Measurements from ENCODE around the gene DKC1. TPM values are rescaled to one million over a fixed set of nuclear protein-coding genes. Genes with fewer than 3 reads are reported as not detected.

The DKC1 gene
- total RNA-seq, 1 experiment from 2014 or later: 158 TPM

DNA sequence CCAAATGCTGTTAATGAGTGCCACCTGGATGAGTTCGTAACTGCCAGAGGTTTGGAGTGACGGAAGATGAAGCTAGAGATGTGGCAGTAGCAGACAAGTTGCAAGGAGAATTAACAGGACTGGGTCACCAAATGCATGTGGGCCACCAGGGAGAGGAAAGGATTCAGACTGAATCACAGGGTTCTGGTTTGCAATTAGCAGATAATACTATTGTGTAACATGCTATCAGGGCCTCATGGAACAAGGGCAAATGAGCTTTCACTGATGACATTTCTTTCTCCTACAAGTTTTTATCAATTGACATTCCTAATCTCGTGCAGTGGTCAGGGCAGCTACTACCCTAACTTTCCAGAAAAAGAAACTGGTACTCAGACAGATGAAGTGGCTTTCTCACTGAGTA is 33.2 kb upstream of the DKC1 start:
- ChIA-PET POLR2A (ENCODE audit: low non-redundant PET) (no interaction called here), CTCF (interaction anchor here (1.7 kb wide), 1 partner anchor 19 kb away, joined by 8 read pairs; no protein-coding TSS in a partner anchor)
- TF ChIP-seq, protein P1, sequence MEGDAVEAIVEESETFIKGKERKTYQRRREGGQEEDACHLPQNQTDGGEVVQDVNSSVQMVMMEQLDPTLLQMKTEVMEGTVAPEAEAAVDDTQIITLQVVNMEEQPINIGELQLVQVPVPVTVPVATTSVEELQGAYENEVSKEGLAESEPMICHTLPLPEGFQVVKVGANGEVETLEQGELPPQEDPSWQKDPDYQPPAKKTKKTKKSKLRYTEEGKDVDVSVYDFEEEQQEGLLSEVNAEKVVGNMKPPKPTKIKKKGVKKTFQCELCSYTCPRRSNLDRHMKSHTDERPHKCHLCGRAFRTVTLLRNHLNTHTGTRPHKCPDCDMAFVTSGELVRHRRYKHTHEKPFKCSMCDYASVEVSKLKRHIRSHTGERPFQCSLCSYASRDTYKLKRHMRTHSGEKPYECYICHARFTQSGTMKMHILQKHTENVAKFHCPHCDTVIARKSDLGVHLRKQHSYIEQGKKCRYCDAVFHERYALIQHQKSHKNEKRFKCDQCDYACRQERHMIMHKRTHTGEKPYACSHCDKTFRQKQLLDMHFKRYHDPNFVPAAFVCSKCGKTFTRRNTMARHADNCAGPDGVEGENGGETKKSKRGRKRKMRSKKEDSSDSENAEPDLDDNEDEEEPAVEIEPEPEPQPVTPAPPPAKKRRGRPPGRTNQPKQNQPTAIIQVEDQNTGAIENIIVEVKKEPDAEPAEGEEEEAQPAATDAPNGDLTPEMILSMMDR (conservative IDR thresholded peaks at IDR 0.05; ENCODE audit: low read depth, low read length): no peak
- TF ChIP-seq EZH2 (IDR thresholded peaks at IDR 0.05; ENCODE audit: borderline replicate concordance, low read depth, low read length, poor library complexity, severe bottlenecking): no peak
- Histone ChIP-seq H3K4me1 (ENCODE audit: insufficient read depth, low read length, poor library complexity, severe bottlenecking) (no peaks in the 10 kb centered on the region), H3K27ac (ENCODE audit: low read depth, low read length, poor library complexity, severe bottlenecking) (no peak overlapping the region), H3K27me3 (replicated peaks; ENCODE audit: insufficient read depth, low read depth, low read length, poor library complexity) (no peaks in the 10 kb centered on the region), H3K36me3 (ENCODE audit: insufficient read depth, low read length, poor library complexity, severe bottlenecking) (no peaks in the 10 kb centered on the region), H3K9me3 (ENCODE audit: low read depth, low read length, poor library complexity, severe bottlenecking) (no peaks in the 10 kb centered on the region), H3K4me3 (ENCODE audit: low read depth, low read length, poor library complexity, severe bottlenecking) (no peak overlapping the region)
- no TSS peak for BruUV-seq (replicated peaks)
- intact Hi-C loops (cut with micrococcal nuclease; ENCODE audit: unreplicated experiment): loop anchor here (10.0 kb wide), 1 partner anchor 115 kb away; the partner anchor contains the start of gene CTAG1B
- DNase-seq (ENCODE audit: low spot score): no peak

DNA sequence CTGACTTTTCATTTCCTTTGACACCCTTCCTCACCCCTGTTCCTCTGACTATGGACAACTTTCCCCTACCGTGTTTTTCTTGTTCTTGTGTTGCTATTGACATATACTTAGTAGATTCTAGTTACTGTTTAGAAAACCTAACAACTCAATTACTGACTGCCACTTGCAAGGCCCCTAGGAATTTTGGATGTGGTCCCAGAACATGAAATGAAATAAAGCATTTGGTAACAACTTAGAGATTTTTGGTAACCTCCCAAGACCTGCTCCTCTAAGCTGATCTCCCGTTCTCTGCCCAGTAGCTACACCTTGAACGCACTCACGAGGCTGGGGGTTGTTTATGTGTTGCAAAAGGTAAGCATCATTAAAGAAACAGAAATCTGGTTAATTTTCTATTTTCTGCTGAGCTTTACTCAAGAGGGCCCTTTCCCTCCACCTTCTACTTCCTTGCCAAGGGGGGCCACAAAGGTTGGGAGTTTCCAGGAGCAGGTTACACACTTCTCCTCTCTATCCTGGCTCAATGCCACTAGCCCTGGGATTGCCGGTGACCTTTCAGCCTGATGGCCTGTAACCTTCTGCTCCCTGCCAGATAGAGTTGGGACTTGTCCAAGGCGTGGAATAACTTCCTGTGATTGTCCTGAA is 32.3 kb upstream of the DKC1 start:
- peak; percentile 18 for DNase-seq (ENCODE audit: low spot score)
- H3K27ac ChIP-seq (ENCODE audit: low read depth, low read length, poor library complexity, severe bottlenecking): no peak overlapping the region
- no peak overlapping the region for H3K4me3 ChIP-seq (ENCODE audit: low read depth, low read length, poor library complexity, severe bottlenecking)
- no peaks in the 10 kb centered on the region for H3K27me3 ChIP-seq (replicated peaks; ENCODE audit: insufficient read depth, low read depth, low read length, poor library complexity)
- no peaks in the 10 kb centered on the region for H3K9me3 ChIP-seq (ENCODE audit: low read depth, low read length, poor library complexity, severe bottlenecking)
- no peaks in the 10 kb centered on the region for H3K36me3 ChIP-seq (ENCODE audit: insufficient read depth, low read length, poor library complexity, severe bottlenecking)
- ChIA-PET CTCF (no interaction called here), POLR2A (ENCODE audit: low non-redundant PET) (no interaction called here)
- H3K4me1 ChIP-seq (ENCODE audit: insufficient read depth, low read length, poor library complexity, severe bottlenecking): no peaks in the 10 kb centered on the region
- BruUV-seq (replicated peaks): no TSS peak
- no peak for TF ChIP-seq EZH2 (IDR thresholded peaks at IDR 0.05; ENCODE audit: borderline replicate concordance, low read depth, low read length, poor library complexity, severe bottlenecking)
- TF ChIP-seq, protein P1 (conservative IDR thresholded peaks at IDR 0.05; ENCODE audit: low read depth, low read length): no peak
- intact Hi-C loops (cut with micrococcal nuclease; ENCODE audit: unreplicated experiment): no loop called here

DNA sequence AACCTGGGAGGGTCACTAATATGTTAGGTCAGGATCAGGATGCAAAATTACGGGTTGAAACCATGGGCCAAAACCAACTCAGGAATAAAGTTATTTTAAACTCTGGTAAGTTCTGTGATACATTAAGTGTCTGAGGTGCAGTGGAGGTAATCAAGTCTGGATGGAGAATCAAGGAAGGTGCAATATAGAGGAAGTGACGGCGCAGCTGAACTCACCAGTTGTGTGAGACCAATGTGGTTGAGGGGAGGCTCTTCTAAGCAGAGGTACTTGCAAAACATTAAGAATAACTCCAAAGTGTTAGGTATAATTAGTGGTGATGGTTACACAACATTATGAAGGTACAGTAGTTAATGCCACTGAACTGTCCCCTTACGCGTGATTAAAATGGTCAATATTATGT is 31.5 kb upstream of the DKC1 start:
- Histone ChIP-seq H3K27me3 (replicated peaks; ENCODE audit: insufficient read depth, low read depth, low read length, poor library complexity) (no peaks in the 10 kb centered on the region), H3K4me1 (ENCODE audit: insufficient read depth, low read length, poor library complexity, severe bottlenecking) (no peaks in the 10 kb centered on the region), H3K36me3 (ENCODE audit: insufficient read depth, low read length, poor library complexity, severe bottlenecking) (no peaks in the 10 kb centered on the region), H3K27ac (ENCODE audit: low read depth, low read length, poor library complexity, severe bottlenecking) (no peak overlapping the region), H3K4me3 (ENCODE audit: low read depth, low read length, poor library complexity, severe bottlenecking) (no peak overlapping the region), H3K9me3 (ENCODE audit: low read depth, low read length, poor library complexity, severe bottlenecking) (no peaks in the 10 kb centered on the region)
- TF ChIP-seq EZH2 (IDR thresholded peaks at IDR 0.05; ENCODE audit: borderline replicate concordance, low read depth, low read length, poor library complexity, severe bottlenecking): no peak
- TF ChIP-seq, protein P1 (conservative IDR thresholded peaks at IDR 0.05; ENCODE audit: low read depth, low read length): no peak
- no TSS peak for BruUV-seq (replicated peaks)
- CTCF ChIA-PET: no interaction called here
- no peak for DNase-seq (ENCODE audit: low spot score)
- POLR2A ChIA-PET (ENCODE audit: low non-redundant PET): no interaction called here
- intact Hi-C loops (cut with micrococcal nuclease; ENCODE audit: unreplicated experiment): no loop called here
